AG04450 (cell line): ENCODE data around the gene POLE. TPM values are rescaled to one million over a fixed set of nuclear protein-coding genes. Genes with fewer than 3 reads are reported as not detected.

Experiments
- CTCF ChIA-PET: fragments of 300-600, 350-600 bp; formaldehyde crosslinking; extraction: SDS; loops from one replicate; lab custom pipeline; 2022; ENCODE audit warnings: antibody characterized with exemption, inconsistent platforms; lab: Charles Lee
- POLR2A ChIA-PET: fragments of 350-600 bp; formaldehyde crosslinking; extraction: SDS; loops from one replicate; lab custom pipeline; 2021; ENCODE audit warnings: antibody characterized with exemption, inconsistent platforms; lab: Yijun Ruan, JAX
- DNase-seq: peaks from one replicate; pipeline ENCODE4 v3.0.0-alpha.2; 2011; ENCODE audit warnings: low read depth, low spot score
- H3K27ac ChIP-seq: one replicate; pipeline ENCODE4 v1.5.1; 2012; ENCODE audit warnings: low read depth, low read length, control low read depth
- H3K27me3 ChIP-seq: one replicate; pipeline ENCODE4 v1.6.0; 2012; ENCODE audit warnings: low read length; ENCODE audit not compliant: control insufficient read depth, insufficient read depth
- H3K4me3 ChIP-seq: 2 replicates; pipeline ENCODE4 v1.5.1; 2011; ENCODE audit warnings: mild to moderate bottlenecking, low read depth, low read length, control low read depth
- H3K9me3 ChIP-seq: 2 replicates; pipeline ENCODE4 v1.5.1; 2012; ENCODE audit warnings: low read length; ENCODE audit not compliant: control insufficient read depth, insufficient read depth
- polyA plus RNA-seq: library from polyadenylated mRNA; depleted of rRNA; stranded (reverse); fragments of >200 nt; gene quantifications from 2 replicates; pipeline ENCODE4 v1.2.3, GENCODE V29; 2011
- TF ChIP-seq, protein P1 (sequence below): IDR thresholded peaks from 2 replicates; pipeline ENCODE4 v1.5.1; 2011; ENCODE audit warnings: low read depth, low read length, control low read depth, inconsistent platforms

Gene POLE
- polyA plus RNA-seq, 1 experiment = 4.1 TPM

DNA sequence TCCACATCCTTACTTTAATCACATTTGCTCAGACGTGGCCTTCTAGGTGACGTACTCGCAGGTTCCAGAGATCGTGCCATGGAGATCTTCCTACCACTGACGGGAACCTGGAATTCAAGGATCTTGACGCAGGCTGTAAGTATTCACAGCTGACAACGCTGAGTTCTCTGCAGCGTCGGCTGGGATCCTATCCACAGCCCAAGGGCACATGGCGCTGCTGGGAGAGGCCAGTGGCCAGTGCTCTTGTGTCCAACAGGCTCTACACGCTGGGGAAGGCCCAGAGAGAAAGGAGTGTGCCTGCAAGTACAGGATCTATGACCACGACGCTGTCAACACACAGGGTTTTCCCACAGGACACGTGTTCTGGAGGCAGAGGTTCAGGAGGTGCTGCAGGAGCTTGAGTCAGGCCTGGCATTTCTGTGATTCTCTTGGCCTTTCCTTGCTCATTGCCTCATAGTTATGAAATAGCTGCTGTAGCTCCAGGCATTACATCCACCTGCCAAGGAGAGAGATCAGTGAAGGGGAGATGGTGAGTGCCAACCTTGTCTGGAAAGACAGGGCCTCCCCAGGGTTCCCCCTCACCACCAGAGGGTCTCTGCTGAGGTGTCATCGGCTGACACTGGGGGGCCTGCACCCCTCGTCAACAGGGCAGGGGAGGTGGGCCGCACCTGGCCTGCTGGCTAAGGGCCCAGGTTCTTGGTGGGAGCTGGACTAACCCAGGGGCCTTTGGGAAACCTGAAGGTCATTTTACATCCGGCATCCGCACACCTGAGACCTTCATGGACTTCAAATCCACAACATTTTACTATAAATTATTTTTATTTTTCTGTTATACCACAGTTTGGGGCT is 98.1 kb downstream of the POLE start:
- ChIA-PET CTCF (no interaction called here), POLR2A (no interaction called here)
- TF ChIP-seq, protein P1, sequence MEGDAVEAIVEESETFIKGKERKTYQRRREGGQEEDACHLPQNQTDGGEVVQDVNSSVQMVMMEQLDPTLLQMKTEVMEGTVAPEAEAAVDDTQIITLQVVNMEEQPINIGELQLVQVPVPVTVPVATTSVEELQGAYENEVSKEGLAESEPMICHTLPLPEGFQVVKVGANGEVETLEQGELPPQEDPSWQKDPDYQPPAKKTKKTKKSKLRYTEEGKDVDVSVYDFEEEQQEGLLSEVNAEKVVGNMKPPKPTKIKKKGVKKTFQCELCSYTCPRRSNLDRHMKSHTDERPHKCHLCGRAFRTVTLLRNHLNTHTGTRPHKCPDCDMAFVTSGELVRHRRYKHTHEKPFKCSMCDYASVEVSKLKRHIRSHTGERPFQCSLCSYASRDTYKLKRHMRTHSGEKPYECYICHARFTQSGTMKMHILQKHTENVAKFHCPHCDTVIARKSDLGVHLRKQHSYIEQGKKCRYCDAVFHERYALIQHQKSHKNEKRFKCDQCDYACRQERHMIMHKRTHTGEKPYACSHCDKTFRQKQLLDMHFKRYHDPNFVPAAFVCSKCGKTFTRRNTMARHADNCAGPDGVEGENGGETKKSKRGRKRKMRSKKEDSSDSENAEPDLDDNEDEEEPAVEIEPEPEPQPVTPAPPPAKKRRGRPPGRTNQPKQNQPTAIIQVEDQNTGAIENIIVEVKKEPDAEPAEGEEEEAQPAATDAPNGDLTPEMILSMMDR = no peak
- Histone ChIP-seq H3K27me3 (peaks cover 19% of the 10 kb centered on the region), H3K4me3 (no peak overlapping the region), H3K9me3 (peaks cover 14% of the 10 kb centered on the region), H3K27ac (no peak overlapping the region)
- DNase-seq = no peak

DNA sequence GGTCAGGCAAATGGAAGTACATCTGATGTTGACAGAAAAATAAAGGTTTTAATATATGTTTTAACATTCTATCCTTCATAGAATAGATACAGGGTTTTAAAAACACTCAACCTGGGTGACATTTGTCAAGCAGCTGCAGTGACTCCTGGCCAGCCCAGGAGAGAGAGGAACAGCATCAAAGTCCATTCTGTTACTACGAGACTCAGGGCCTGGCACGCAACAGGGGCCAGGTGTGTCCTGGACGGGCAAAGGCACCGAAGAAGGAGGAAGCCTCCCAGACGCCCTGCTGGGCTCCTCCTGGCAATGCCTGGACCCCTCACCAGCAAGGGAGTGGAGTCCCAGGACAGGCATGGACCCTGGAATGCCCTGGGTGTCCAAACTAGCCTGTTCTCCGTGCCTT is 98.8 kb downstream of the POLE start:
- no peak for DNase-seq
- TF ChIP-seq, protein P1 = no peak
- H3K9me3 ChIP-seq = peaks cover 14% of the 10 kb centered on the region
- H3K4me3 ChIP-seq = no peak overlapping the region
- no peak overlapping the region for H3K27ac ChIP-seq
- H3K27me3 ChIP-seq = peaks cover 19% of the 10 kb centered on the region
- ChIA-PET CTCF (no interaction called here), POLR2A (no interaction called here)

DNA sequence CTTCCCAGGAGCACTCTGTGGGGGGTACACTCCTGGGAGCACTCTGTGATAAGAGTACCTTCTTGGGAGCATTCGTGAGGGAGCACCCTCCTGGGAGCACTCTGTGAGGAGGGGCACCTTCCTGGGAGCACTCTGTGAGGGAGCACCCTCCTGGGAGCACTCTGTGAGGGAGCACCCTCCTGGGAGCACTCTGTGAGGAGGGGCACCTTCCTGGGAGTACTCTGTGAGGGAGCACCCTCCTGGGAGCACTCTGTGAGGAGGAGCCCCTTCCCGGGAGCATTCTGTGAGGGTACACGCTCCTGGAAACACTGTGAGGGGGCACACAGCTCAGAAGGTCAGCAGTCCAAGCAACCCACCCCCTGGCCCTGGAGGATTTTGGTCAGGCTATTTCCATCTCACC is 99.4 kb downstream of the POLE start:
- peaks cover 14% of the 10 kb centered on the region for H3K9me3 ChIP-seq
- H3K27me3 ChIP-seq = peaks cover 19% of the 10 kb centered on the region
- ChIA-PET POLR2A (no interaction called here), CTCF (no interaction called here)
- TF ChIP-seq, protein P1 = no peak
- H3K4me3 ChIP-seq = no peak overlapping the region
- no peak overlapping the region for H3K27ac ChIP-seq
- no peak for DNase-seq

DNA sequence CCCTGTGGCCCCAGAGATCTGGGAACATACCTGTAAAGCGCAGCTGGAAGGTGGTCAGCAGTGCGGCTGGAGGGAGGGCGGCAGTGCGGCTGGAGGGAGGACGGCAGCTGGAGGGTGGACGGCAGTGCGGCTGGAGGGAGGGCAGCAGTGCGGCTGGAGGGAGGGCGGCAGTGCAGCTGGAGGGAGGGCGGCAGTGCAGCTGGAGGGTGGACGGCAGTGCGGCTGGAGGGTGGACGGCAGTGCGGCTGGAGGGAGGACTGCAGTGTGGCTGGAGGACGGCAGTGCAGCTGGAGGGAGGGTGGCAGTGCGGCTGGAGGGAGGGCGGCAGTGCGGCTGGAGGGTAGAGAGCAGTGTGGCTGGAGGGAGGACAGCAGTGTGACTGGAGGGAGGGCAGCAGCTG is 100.2 kb downstream of the POLE start:
- ChIA-PET CTCF (no interaction called here), POLR2A (interaction anchor here (0.6 kb wide), 1 partner anchor 26 kb away, joined by 3 read pairs; no protein-coding TSS in a partner anchor)
- peaks cover 14% of the 10 kb centered on the region for H3K9me3 ChIP-seq
- peaks cover 21% of the 10 kb centered on the region for H3K27me3 ChIP-seq
- H3K4me3 ChIP-seq = no peak overlapping the region
- no peak for DNase-seq
- H3K27ac ChIP-seq = no peak overlapping the region
- TF ChIP-seq, protein P1 = no peak

DNA sequence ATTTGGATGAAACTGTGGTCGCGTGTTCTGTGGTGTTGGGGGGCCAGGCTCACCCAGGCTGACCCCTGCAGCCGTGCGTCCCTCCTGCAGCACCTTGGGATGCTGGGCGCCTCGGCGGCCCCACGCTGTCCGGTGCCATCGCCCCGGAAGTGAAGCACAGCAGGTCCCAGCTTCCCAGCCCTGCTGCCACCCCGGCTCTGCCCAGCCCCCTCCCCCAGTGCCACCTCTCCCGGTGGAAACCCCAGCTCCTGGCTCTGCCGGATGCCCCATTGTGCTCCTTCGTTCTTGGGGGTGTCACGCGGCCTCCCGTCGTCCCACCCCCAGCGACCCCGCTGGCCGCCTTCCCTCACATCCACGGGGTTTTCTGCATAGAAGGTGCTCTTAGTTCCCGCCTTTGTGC is 102.0 kb downstream of the POLE start:
- TF ChIP-seq, protein P1 = no peak
- CTCF ChIA-PET = no interaction called here
- H3K4me3 ChIP-seq = no peak overlapping the region
- H3K9me3 ChIP-seq = peaks cover 10% of the 10 kb centered on the region
- DNase-seq = no peak
- POLR2A ChIA-PET = no interaction called here
- peaks cover 19% of the 10 kb centered on the region for H3K27me3 ChIP-seq
- H3K27ac ChIP-seq = no peak overlapping the region
